Naive thymus-derived CD8-positive, alpha-beta T cell (primary cell): ENCODE measurements around the gene ACTL7A. TPM values are rescaled to one million over a fixed set of nuclear protein-coding genes. Genes with fewer than 3 reads are reported as not detected.

Experiments
- ATAC-seq, 2 donors: fragments of 150-1000 bp; cut with Tn5 transposase in 1 of 2; sonication (Bioruptor Pico), chemical (Tn5 transposase) in 1 of 2; 1 replicate in 1 of 2; 2 replicates in 1 of 2; pipeline ENCODE4 v1.10.0; 2021; ENCODE audit warnings: mild to moderate bottlenecking in 2 of 2, moderate library complexity in 2 of 2
- POLR2A ChIA-PET: fragments of 350-600 bp; sonication (Branson Sonifier 250); formaldehyde crosslinking; loops from one replicate; lab custom pipeline; 2021; ENCODE audit warnings: antibody characterized with exemption; lab: Charles Lee
- DNase-seq, 10 donors: peaks; one replicate each; pipeline versions ENCODE4 v3.0.0 to v3.0.0-alpha.2; 2020 to 2022
- H3K27ac Mint-ChIP-seq, 10 donors: one replicate each; pipeline ENCODE4 v1.8.0; 2020 to 2022; ENCODE audit warnings: mild to moderate bottlenecking in 10 of 10, mixed read lengths in 10 of 10, moderate library complexity in 4 of 10, inconsistent platforms in 1 of 10
- H3K27me3 Mint-ChIP-seq, 5 donors: one replicate each; pipeline ENCODE4 v1.8.0; 2021 to 2022; ENCODE audit warnings: mixed read lengths in 5 of 5
- H3K36me3 Mint-ChIP-seq, 3 donors: one replicate each; pipeline ENCODE4 v1.8.0; 2020 to 2022; ENCODE audit warnings: mixed read lengths in 3 of 3, mild to moderate bottlenecking in 2 of 3, inconsistent platforms in 1 of 3
- H3K4me1 Mint-ChIP-seq, 4 donors: one replicate each; pipeline ENCODE4 v1.8.0; 2021 to 2022; ENCODE audit warnings: mixed read lengths in 4 of 4
- H3K4me3 Mint-ChIP-seq, 10 donors: one replicate each; pipeline ENCODE4 v1.8.0; 2020 to 2022; ENCODE audit warnings: mild to moderate bottlenecking in 10 of 10, mixed read lengths in 10 of 10, moderate library complexity in 6 of 10, inconsistent platforms in 1 of 10
- H3K9me3 Mint-ChIP-seq, 9 donors: one replicate each; pipeline ENCODE4 v1.8.0; 2020 to 2022; ENCODE audit warnings: mixed read lengths in 9 of 9, mild to moderate bottlenecking in 3 of 9, inconsistent platforms in 1 of 9, moderate library complexity in 1 of 9
- polyA plus RNA-seq, 3 donors: library from polyadenylated mRNA; unstranded; fragments of 300-500 nt; fragmentation: Illumina TruSeq; gene quantifications; one replicate each; pipeline ENCODE4 v1.2.3, GENCODE V29; 2021
- total RNA-seq, 8 experiments: library from RNA in 2 of 8; stranded (reverse) in 2 of 8; gene quantifications; one replicate each; pipeline ENCODE4 v1.2.3 and lab custom pipeline; 2021 to 2026

Gene ACTL7A
- total RNA-seq (not detected), polyA plus RNA-seq (not detected), total RNA-seq (lab: John Stamatoyannopoulos, UW) (0 reads per million in 6 experiments)

GRCh38 chr9:108861997-108862396 is at the start of gene ACTL7A:
Gene ACTL7A, plus strand, starts transcription at chr9:108862266. Its CDS starts 57 bp downstream, at chr9:108862323.
- peaks cover 0 to 4% (median 0%) of the 10 kb centered on the region in 3 donors for H3K36me3 Mint-ChIP-seq
- H3K27ac Mint-ChIP-seq, result no peak within 1 kb of the TSS
- DNase-seq (no peak), ATAC-seq (no peak)
- H3K27me3 Mint-ChIP-seq, result peaks cover 0 to 8% (median 0%) of the 10 kb centered on the region in 5 donors
- peaks cover 0 to 4% (median 0%) of the 10 kb centered on the region in 4 donors for H3K4me1 Mint-ChIP-seq
- POLR2A ChIA-PET, result no interaction called here
- no peak within 1 kb of the TSS for H3K4me3 Mint-ChIP-seq
- H3K9me3 Mint-ChIP-seq, result peaks cover 0 to 3% (median 0%) of the 10 kb centered on the region in 9 donors

GRCh38 chr9:108812396-108813025 is 49.6 kb upstream of the ACTL7A start:
- Mint-ChIP-seq H3K27me3 (peaks cover 6 to 53% (median 21%) of the 10 kb centered on the region in 5 donors), H3K9me3 (peaks cover 0 to 2% (median 0%) of the 10 kb centered on the region in 9 donors), H3K27ac (no peak overlapping the region), H3K36me3 (peaks cover 0 to 2% (median 0%) of the 10 kb centered on the region in 3 donors), H3K4me1 (peaks cover 0 to 10% (median 2%) of the 10 kb centered on the region in 4 donors), H3K4me3 (no peak overlapping the region)
- no peak for DNase-seq
- POLR2A ChIA-PET, result no interaction called here
- ATAC-seq, result no peak

- peaks cover 5 to 52% (median 17%) of the 10 kb centered on the region in 5 donors for H3K27me3 Mint-ChIP-seq
- no peak overlapping the region for H3K27ac Mint-ChIP-seq
- no peak for DNase-seq
- no peak for ATAC-seq
- H3K9me3 Mint-ChIP-seq, result no peaks in the 10 kb centered on the region
- peaks cover 0 to 2% (median 0%) of the 10 kb centered on the region in 3 donors for H3K36me3 Mint-ChIP-seq
- POLR2A ChIA-PET, result no interaction called here
- H3K4me1 Mint-ChIP-seq, result peaks cover 0 to 22% (median 2%) of the 10 kb centered on the region in 4 donors
- no peak overlapping the region for H3K4me3 Mint-ChIP-seq
Measured at GRCh38 chr9:108813951-108814601, 48.0 kb upstream of the ACTL7A start.

GRCh38 chr9:108815156-108815555 is 46.9 kb upstream of the ACTL7A start:
- DNase-seq (no peak), ATAC-seq (no peak)
- peaks cover 5 to 50% (median 17%) of the 10 kb centered on the region in 5 donors for H3K27me3 Mint-ChIP-seq
- no peak overlapping the region for H3K27ac Mint-ChIP-seq
- peaks cover 0 to 3% (median 0%) of the 10 kb centered on the region in 9 donors for H3K9me3 Mint-ChIP-seq
- no peak overlapping the region for H3K4me3 Mint-ChIP-seq
- peaks cover 0 to 2% (median 0%) of the 10 kb centered on the region in 3 donors for H3K36me3 Mint-ChIP-seq
- H3K4me1 Mint-ChIP-seq, result peaks cover 0 to 27% (median 2%) of the 10 kb centered on the region in 4 donors
- POLR2A ChIA-PET, result no interaction called here

GRCh38 chr9:108816037-108816436 is 46.0 kb upstream of the ACTL7A start:
- Mint-ChIP-seq H3K27me3 (peaks cover 2 to 49% (median 17%) of the 10 kb centered on the region in 5 donors), H3K9me3 (peaks cover 0 to 3% (median 0%) of the 10 kb centered on the region in 9 donors), H3K4me1 (peaks cover 0 to 27% (median 2%) of the 10 kb centered on the region in 4 donors), H3K4me3 (peak overlapping the region in 1 of 10 donors; percentile 41), H3K27ac (no peak overlapping the region), H3K36me3 (peaks cover 0 to 2% (median 0%) of the 10 kb centered on the region in 3 donors)
- DNase-seq (no peak), ATAC-seq (no peak)
- POLR2A ChIA-PET, result no interaction called here

GRCh38 chr9:108823829-108824228 is 38.2 kb upstream of the ACTL7A start:
- Mint-ChIP-seq H3K27me3 (peaks cover 3 to 7% (median 4%) of the 10 kb centered on the region in 5 donors), H3K9me3 (peaks cover 0 to 32% (median 20%) of the 10 kb centered on the region in 9 donors), H3K4me1 (peaks cover 0 to 7% (median 0%) of the 10 kb centered on the region in 4 donors), H3K4me3 (no peak overlapping the region), H3K36me3 (peaks cover 0 to 24% (median 4%) of the 10 kb centered on the region in 3 donors), H3K27ac (peak overlapping the region in 1 of 10 donors; percentile 40)
- ATAC-seq, result no peak
- DNase-seq, result no peak
- POLR2A ChIA-PET, result no interaction called here

GRCh38 chr9:108830272-108830671 is 31.8 kb upstream of the ACTL7A start:
- Mint-ChIP-seq H3K27ac (no peak overlapping the region), H3K36me3 (no peaks in the 10 kb centered on the region), H3K27me3 (peaks cover 0 to 6% (median 4%) of the 10 kb centered on the region in 5 donors), H3K4me3 (no peak overlapping the region), H3K9me3 (peaks cover 0 to 4% (median 0%) of the 10 kb centered on the region in 9 donors), H3K4me1 (peaks cover 0 to 11% (median 0%) of the 10 kb centered on the region in 4 donors)
- POLR2A ChIA-PET, result no interaction called here
- DNase-seq (no peak), ATAC-seq (no peak)

GRCh38 chr9:108831496-108832178 is 30.4 kb upstream of the ACTL7A start:
- H3K9me3 Mint-ChIP-seq, result no peaks in the 10 kb centered on the region
- POLR2A ChIA-PET, result no interaction called here
- no peaks in the 10 kb centered on the region for H3K36me3 Mint-ChIP-seq
- H3K27ac Mint-ChIP-seq, result no peak overlapping the region
- H3K4me1 Mint-ChIP-seq, result peaks cover 0 to 20% (median 0%) of the 10 kb centered on the region in 4 donors
- H3K27me3 Mint-ChIP-seq, result peaks cover 0 to 9% (median 2%) of the 10 kb centered on the region in 5 donors
- DNase-seq (no peak), ATAC-seq (no peak)
- H3K4me3 Mint-ChIP-seq, result no peak overlapping the region

- POLR2A ChIA-PET, result no interaction called here
- ATAC-seq (no peak), DNase-seq (no peak)
- H3K4me1 Mint-ChIP-seq, result peaks cover 0 to 20% (median 0%) of the 10 kb centered on the region in 4 donors
- no peak overlapping the region for H3K4me3 Mint-ChIP-seq
- H3K27me3 Mint-ChIP-seq, result peaks cover 0 to 9% (median 2%) of the 10 kb centered on the region in 5 donors
- no peaks in the 10 kb centered on the region for H3K9me3 Mint-ChIP-seq
- no peaks in the 10 kb centered on the region for H3K36me3 Mint-ChIP-seq
- H3K27ac Mint-ChIP-seq, result no peak overlapping the region
Measured at GRCh38 chr9:108832179-108832500, 29.9 kb upstream of the ACTL7A start.

- Mint-ChIP-seq H3K27me3 (peaks cover 0 to 9% (median 1%) of the 10 kb centered on the region in 5 donors), H3K4me1 (peaks cover 0 to 20% (median 0%) of the 10 kb centered on the region in 4 donors), H3K4me3 (no peak overlapping the region), H3K27ac (peak overlapping the region in 1 of 10 donors; percentile 21), H3K36me3 (no peaks in the 10 kb centered on the region), H3K9me3 (peaks cover 0 to 6% (median 0%) of the 10 kb centered on the region in 9 donors)
- ATAC-seq (no peak), DNase-seq (no peak)
- POLR2A ChIA-PET, result no interaction called here
Measured at GRCh38 chr9:108834959-108835665, 27.0 kb upstream of the ACTL7A start.

GRCh38 chr9:108835831-108836230 is 26.2 kb upstream of the ACTL7A start:
- peaks cover 0 to 4% (median 0%) of the 10 kb centered on the region in 5 donors for H3K27me3 Mint-ChIP-seq
- POLR2A ChIA-PET, result no interaction called here
- H3K9me3 Mint-ChIP-seq, result peaks cover 0 to 6% (median 0%) of the 10 kb centered on the region in 9 donors
- no peak overlapping the region for H3K27ac Mint-ChIP-seq
- ATAC-seq (no peak), DNase-seq (no peak)
- no peak overlapping the region for H3K4me3 Mint-ChIP-seq
- no peaks in the 10 kb centered on the region for H3K36me3 Mint-ChIP-seq
- H3K4me1 Mint-ChIP-seq, result peaks cover 0 to 20% (median 0%) of the 10 kb centered on the region in 4 donors

- H3K4me3 Mint-ChIP-seq, result no peak overlapping the region
- H3K27ac Mint-ChIP-seq, result no peak overlapping the region
- POLR2A ChIA-PET, result no interaction called here
- H3K9me3 Mint-ChIP-seq, result peaks cover 0 to 6% (median 0%) of the 10 kb centered on the region in 9 donors
- H3K27me3 Mint-ChIP-seq, result peaks cover 0 to 3% (median 0%) of the 10 kb centered on the region in 5 donors
- peaks cover 0 to 20% (median 0%) of the 10 kb centered on the region in 4 donors for H3K4me1 Mint-ChIP-seq
- DNase-seq, result no peak
- H3K36me3 Mint-ChIP-seq, result no peaks in the 10 kb centered on the region
- no peak for ATAC-seq
Measured at GRCh38 chr9:108836319-108836718, 25.7 kb upstream of the ACTL7A start.
